HepG2 (cell line): ENCODE results near the gene ZNF155. TPM values are rescaled to one million over a fixed set of nuclear protein-coding genes. Genes with fewer than 3 reads are reported as not detected.

ENCODE experiments used
- ARNT2 ChIP-seq: sonication (generic); formaldehyde crosslinking; IDR thresholded peaks from 2 replicates; pipeline ENCODE4 v1.8.0; 2022; ENCODE audit warnings: mild to moderate bottlenecking, low read depth, missing genetic modification reagents, moderate library complexity
- ATF1 ChIP-seq: IDR thresholded peaks from 2 replicates; pipeline ENCODE4 v1.6.1; 2016; ENCODE audit warnings: mild to moderate bottlenecking, control low read depth
- KLF6 ChIP-seq: IDR thresholded peaks from 2 replicates; pipeline ENCODE4 v1.8.0; 2016; ENCODE audit warnings: missing biosample characterization, missing genetic modification reagents
- KMT2A ChIP-seq: sonication (generic); formaldehyde crosslinking; IDR thresholded peaks from 2 replicates; pipeline ENCODE4 v1.4.0; 2020; ENCODE audit warnings: missing genetic modification reagents
- MYNN ChIP-seq: sonication (generic); formaldehyde crosslinking; IDR thresholded peaks from 2 replicates; pipeline ENCODE4 v1.4.0; 2020; ENCODE audit warnings: mild to moderate bottlenecking, low read depth, missing genetic modification reagents
- NCOA1 ChIP-seq: sonication (generic); formaldehyde crosslinking; IDR thresholded peaks from 2 replicates; pipeline ENCODE4 v1.9.0; 2021; ENCODE audit warnings: missing genetic modification reagents
- NFATC3 ChIP-seq: sonication (generic); formaldehyde crosslinking; IDR thresholded peaks from 2 replicates; pipeline ENCODE4 v1.5.1; 2020; ENCODE audit warnings: mild to moderate bottlenecking, missing genetic modification reagents
- PCBP2 ChIP-seq: fragments of 200-400 bp; formaldehyde crosslinking; optimal IDR thresholded peaks from 2 replicates; pipeline ENCODE3; 2018; ENCODE audit warnings: low read length, low read depth; ENCODE audit not compliant: poor library complexity, severe bottlenecking
- PHF21A ChIP-seq: sonication (generic); formaldehyde crosslinking; IDR thresholded peaks from 2 replicates; pipeline ENCODE4 v1.5.0; 2020; ENCODE audit warnings: mild to moderate bottlenecking, missing genetic modification reagents
- RBAK ChIP-seq: sonication (generic); formaldehyde crosslinking; IDR thresholded peaks from 2 replicates; pipeline ENCODE4 v1.5.1; 2020; ENCODE audit warnings: mild to moderate bottlenecking, missing genetic modification reagents
- RFXANK ChIP-seq: IDR thresholded peaks from 2 replicates; pipeline ENCODE4 v1.6.1; 2016
- SALL1 ChIP-seq: sonication (generic); formaldehyde crosslinking; IDR thresholded peaks from 2 replicates; pipeline ENCODE4 v1.8.0; 2022; ENCODE audit warnings: mild to moderate bottlenecking, missing genetic modification reagents
- SP1 ChIP-seq, 2 experiments: fragments of 450-650 bp in 1 of 2; sonication (generic) in 1 of 2; formaldehyde crosslinking in 1 of 2; IDR thresholded peaks; 2 replicates each; pipeline versions ENCODE4 v1.4.0 to v1.6.1; 2016 to 2020; ENCODE audit warnings: missing genetic modification reagents in 1 of 2
- SP140L ChIP-seq: sonication (generic); formaldehyde crosslinking; IDR thresholded peaks from 2 replicates; pipeline ENCODE4 v1.4.0; 2020; ENCODE audit warnings: missing genetic modification reagents, borderline replicate concordance
- SRSF4 ChIP-seq: fragments of 200-400 bp; formaldehyde crosslinking; IDR thresholded peaks from one replicate; pipeline ENCODE4 v1.6.1; 2018; ENCODE audit warnings: mild to moderate bottlenecking, low read depth, low read length, moderate library complexity; ENCODE audit not compliant: poor library complexity, severe bottlenecking
- SRSF9 ChIP-seq: fragments of 200-400 bp; formaldehyde crosslinking; IDR thresholded peaks from 2 replicates; pipeline ENCODE4 v1.6.1; 2018; ENCODE audit warnings: borderline replicate concordance, mild to moderate bottlenecking, low read depth, low read length; ENCODE audit not compliant: insufficient read depth, poor library complexity, severe bottlenecking
- SYNCRIP ChIP-seq: fragments of 200-400 bp; formaldehyde crosslinking; IDR thresholded peaks from 2 replicates; pipeline ENCODE4 v1.6.1; 2018; ENCODE audit warnings: mild to moderate bottlenecking, low read depth, low read length; ENCODE audit not compliant: insufficient read depth
- ZFP90 ChIP-seq: sonication (generic); formaldehyde crosslinking; IDR thresholded peaks from 2 replicates; pipeline ENCODE4 v1.8.0; 2022; ENCODE audit warnings: missing genetic modification reagents, mild to moderate bottlenecking, inconsistent platforms, borderline replicate concordance
- ZFX ChIP-seq: sonication (generic); formaldehyde crosslinking; IDR thresholded peaks from 2 replicates; pipeline ENCODE4 v1.4.0; 2020; ENCODE audit warnings: mild to moderate bottlenecking, low read depth, missing genetic modification reagents, moderate library complexity
- ZNF737 ChIP-seq: sonication (generic); formaldehyde crosslinking; IDR thresholded peaks from 2 replicates; pipeline ENCODE4 v1.5.0; 2020; ENCODE audit warnings: missing genetic modification reagents, mild to moderate bottlenecking, borderline replicate concordance
- ZNF773 ChIP-seq: sonication (generic); formaldehyde crosslinking; IDR thresholded peaks from 2 replicates; pipeline ENCODE4 v1.4.0; 2020; ENCODE audit warnings: missing genetic modification reagents, borderline replicate concordance
- polyA plus RNA-seq, 8 experiments: library from polyadenylated mRNA; depleted of rRNA in 3 of 8; stranded (reverse) in 7 of 8; unstranded in 1 of 8; fragments of >200 nt; fragmentation: Illumina TruSeq in 4 of 8; extraction: Trizol in 4 of 8; gene quantifications; 2 replicates each; pipeline versions ENCODE4 v1.2.1 to v1.2.3, GENCODE V29; 2011 to 2016; ENCODE audit warnings: low read depth in 4 of 8, missing spikeins in 1 of 8, mixed read lengths in 1 of 8; ENCODE audit not compliant: insufficient read depth in 1 of 8
- total RNA-seq, 5 experiments: library from RNA; depleted of rRNA; stranded (reverse); fragments of >200 nt; fragmentation: Illumina TruSeq; extraction: Trizol; gene quantifications; 2 replicates each; pipeline ENCODE4 v1.2.3, GENCODE V29; 2016; ENCODE audit warnings: low read depth in 1 of 5
- TF ChIP-seq, protein P1 (sequence below): sonication (generic); formaldehyde crosslinking; IDR thresholded peaks from 2 replicates; pipeline ENCODE4 v1.4.0; 2020; ENCODE audit warnings: missing genetic modification reagents
- TF ChIP-seq, protein P2 (sequence below): sonication (generic); formaldehyde crosslinking; conservative IDR thresholded peaks from 2 replicates; pipeline ENCODE4 v1.5.0; 2020; ENCODE audit warnings: missing genetic modification reagents
- TF ChIP-seq, protein P3 (sequence below): sonication (generic); formaldehyde crosslinking; IDR thresholded peaks from 2 replicates; pipeline ENCODE4 v1.4.0; 2020; ENCODE audit warnings: missing genetic modification reagents

Gene ZNF155
- total and polyA plus RNA-seq, 2 of the 13 experiments (the other 11 are each of a cell fraction or from before 2014, with no cell fraction given), result 2.5 to 3.6 TPM

DNA sequence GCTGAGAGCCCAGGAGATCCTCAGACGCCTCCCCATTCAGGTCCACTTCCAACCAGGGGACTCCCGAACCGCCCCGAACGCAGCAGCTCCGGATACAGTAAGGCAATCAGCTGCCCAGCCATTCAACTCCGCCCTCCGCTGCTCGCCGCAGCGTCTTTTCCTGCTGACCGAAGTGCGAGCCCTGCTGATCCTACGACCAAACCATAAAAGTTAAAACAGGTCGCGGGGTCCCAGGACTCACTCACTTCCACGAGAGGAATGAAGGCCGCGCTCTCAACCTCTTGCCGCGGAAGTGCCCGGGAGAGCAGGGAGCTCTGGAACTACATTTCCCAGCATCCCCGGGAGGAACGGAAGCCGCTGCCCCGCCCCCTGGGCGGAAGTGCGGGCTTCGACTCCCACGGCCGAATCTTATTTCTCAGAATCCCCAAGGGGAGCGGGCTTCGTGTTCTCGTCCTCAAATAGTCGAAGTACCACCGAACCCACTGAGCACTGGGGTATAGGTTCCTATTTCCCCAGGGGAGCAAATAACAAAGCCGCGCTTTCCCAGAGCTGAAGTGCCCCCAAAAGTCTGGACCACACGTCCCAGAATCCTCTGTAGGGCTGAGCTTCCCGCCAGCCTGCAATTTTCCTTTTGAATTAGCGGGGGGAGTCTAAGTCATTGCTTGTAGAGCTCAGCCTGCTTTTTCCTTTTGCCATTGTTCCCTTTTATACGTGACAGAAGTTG is 48.8 kb upstream of the ZNF155 start, which contains the start of gene ZNF45 (continued):
- TF ChIP-seq, protein P1, sequence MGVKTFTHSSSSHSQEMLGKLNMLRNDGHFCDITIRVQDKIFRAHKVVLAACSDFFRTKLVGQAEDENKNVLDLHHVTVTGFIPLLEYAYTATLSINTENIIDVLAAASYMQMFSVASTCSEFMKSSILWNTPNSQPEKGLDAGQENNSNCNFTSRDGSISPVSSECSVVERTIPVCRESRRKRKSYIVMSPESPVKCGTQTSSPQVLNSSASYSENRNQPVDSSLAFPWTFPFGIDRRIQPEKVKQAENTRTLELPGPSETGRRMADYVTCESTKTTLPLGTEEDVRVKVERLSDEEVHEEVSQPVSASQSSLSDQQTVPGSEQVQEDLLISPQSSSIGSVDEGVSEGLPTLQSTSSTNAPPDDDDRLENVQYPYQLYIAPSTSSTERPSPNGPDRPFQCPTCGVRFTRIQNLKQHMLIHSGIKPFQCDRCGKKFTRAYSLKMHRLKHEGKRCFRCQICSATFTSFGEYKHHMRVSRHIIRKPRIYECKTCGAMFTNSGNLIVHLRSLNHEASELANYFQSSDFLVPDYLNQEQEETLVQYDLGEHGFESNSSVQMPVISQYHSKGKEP, result no peak
- TF ChIP-seq SRSF4, result no peak
- TF ChIP-seq PCBP2, result no peak
- peak; percentile 74 for TF ChIP-seq ARNT2
- no peak for TF ChIP-seq ZNF737 (CRISPR knock-in tag)
- peak; percentile 70 for TF ChIP-seq KLF6 (CRISPR knock-in tag)
- TF ChIP-seq SP1 (IDR thresholded peaks at IDR 0.05), result no peak
- TF ChIP-seq SP1 (CRISPR knock-in tag; IDR thresholded peaks at IDR 0.05), result peak; percentile 44; the same call in 1 of the 2 replicates
- peak; percentile 76; the same call in 1 of the 2 replicates for TF ChIP-seq SALL1
- peak; percentile 84 for TF ChIP-seq PHF21A (CRISPR knock-in tag)
- no peak for TF ChIP-seq SRSF9
- TF ChIP-seq ZFP90 (CRISPR knock-in tag), result peak; percentile 64; the same call in 1 of the 2 replicates
- 0 out of 2 replicates have a peak, but pooled peaks have one; percentile 45 for TF ChIP-seq NCOA1 (CRISPR knock-in tag)
- no peak for TF ChIP-seq NFATC3 (CRISPR knock-in tag)
- TF ChIP-seq KMT2A, result peak; percentile 53; the same call in 1 of the 2 replicates
- TF ChIP-seq SP140L (CRISPR knock-in tag), result no peak
- TF ChIP-seq RBAK, result no peak
- TF ChIP-seq, protein P2, sequence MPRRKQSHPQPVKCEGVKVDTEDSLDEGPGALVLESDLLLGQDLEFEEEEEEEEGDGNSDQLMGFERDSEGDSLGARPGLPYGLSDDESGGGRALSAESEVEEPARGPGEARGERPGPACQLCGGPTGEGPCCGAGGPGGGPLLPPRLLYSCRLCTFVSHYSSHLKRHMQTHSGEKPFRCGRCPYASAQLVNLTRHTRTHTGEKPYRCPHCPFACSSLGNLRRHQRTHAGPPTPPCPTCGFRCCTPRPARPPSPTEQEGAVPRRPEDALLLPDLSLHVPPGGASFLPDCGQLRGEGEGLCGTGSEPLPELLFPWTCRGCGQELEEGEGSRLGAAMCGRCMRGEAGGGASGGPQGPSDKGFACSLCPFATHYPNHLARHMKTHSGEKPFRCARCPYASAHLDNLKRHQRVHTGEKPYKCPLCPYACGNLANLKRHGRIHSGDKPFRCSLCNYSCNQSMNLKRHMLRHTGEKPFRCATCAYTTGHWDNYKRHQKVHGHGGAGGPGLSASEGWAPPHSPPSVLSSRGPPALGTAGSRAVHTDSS (CRISPR knock-in tag), result 0 out of 2 replicates have a peak, but pooled peaks have one; percentile 12
- TF ChIP-seq, protein P3, sequence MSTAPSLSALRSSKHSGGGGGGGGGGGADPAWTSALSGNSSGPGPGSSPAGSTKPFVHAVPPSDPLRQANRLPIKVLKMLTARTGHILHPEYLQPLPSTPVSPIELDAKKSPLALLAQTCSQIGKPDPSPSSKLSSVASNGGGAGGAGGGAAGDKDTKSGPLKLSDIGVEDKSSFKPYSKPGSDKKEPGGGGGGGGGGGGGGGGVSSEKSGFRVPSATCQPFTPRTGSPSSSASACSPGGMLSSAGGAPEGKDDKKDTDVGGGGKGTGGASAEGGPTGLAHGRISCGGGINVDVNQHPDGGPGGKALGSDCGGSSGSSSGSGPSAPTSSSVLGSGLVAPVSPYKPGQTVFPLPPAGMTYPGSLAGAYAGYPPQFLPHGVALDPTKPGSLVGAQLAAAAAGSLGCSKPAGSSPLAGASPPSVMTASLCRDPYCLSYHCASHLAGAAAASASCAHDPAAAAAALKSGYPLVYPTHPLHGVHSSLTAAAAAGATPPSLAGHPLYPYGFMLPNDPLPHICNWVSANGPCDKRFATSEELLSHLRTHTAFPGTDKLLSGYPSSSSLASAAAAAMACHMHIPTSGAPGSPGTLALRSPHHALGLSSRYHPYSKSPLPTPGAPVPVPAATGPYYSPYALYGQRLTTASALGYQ (CRISPR knock-in tag), result peak; percentile 55; the same call in 1 of the 2 replicates
- no peak for TF ChIP-seq MYNN (CRISPR knock-in tag)
- peak; percentile 72; the same call in 1 of the 2 replicates for TF ChIP-seq RFXANK (CRISPR knock-in tag)
- no peak for TF ChIP-seq ZNF773 (CRISPR knock-in tag)
- no peak for TF ChIP-seq SYNCRIP
- peak; percentile 96 for TF ChIP-seq ZFX
- TF ChIP-seq ATF1 (CRISPR knock-in tag), result no peak
